Measurements from ENCODE around the gene GET3. TPM values are rescaled to one million over a fixed set of nuclear protein-coding genes. Genes with fewer than 3 reads are reported as not detected.
A peak's percentile ranks its signal among the peaks of the same experiment; 100 is the strongest.

The GET3 gene
- total RNA-seq, 1 donor from 2014 or later = 43.6 TPM

- Histone ChIP-seq H3K36me3 (no peaks in the 10 kb centered on the region), H3K4me3 (peak overlapping the region; percentile 68 to 70), H3K27me3 (no peaks in the 10 kb centered on the region), H3K4me1 (peaks cover 30 to 51% of the 10 kb centered on the region in 2 donors), H3K9me3 (no peaks in the 10 kb centered on the region), H3K27ac (peak overlapping the region; percentile 93 to 96)
- TF ChIP-seq, protein P1, sequence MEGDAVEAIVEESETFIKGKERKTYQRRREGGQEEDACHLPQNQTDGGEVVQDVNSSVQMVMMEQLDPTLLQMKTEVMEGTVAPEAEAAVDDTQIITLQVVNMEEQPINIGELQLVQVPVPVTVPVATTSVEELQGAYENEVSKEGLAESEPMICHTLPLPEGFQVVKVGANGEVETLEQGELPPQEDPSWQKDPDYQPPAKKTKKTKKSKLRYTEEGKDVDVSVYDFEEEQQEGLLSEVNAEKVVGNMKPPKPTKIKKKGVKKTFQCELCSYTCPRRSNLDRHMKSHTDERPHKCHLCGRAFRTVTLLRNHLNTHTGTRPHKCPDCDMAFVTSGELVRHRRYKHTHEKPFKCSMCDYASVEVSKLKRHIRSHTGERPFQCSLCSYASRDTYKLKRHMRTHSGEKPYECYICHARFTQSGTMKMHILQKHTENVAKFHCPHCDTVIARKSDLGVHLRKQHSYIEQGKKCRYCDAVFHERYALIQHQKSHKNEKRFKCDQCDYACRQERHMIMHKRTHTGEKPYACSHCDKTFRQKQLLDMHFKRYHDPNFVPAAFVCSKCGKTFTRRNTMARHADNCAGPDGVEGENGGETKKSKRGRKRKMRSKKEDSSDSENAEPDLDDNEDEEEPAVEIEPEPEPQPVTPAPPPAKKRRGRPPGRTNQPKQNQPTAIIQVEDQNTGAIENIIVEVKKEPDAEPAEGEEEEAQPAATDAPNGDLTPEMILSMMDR (IDR thresholded peaks at IDR 0.05) = no peak
- DNase-seq (ENCODE audit: low spot score in 2 of 2) = no peak
- intact Hi-C loops (cut with DNase I) = loop anchor here (1.0 to 5.0 kb wide), 3 partner anchors 12 to 1588 kb away; partner anchors contain the start of genes IER2, JUNB and STX10
Measured at GRCh38 chr19:12778905-12779161, 41.5 kb downstream of the GET3 start.

GRCh38 chr19:12779162-12779993, 42.1 kb downstream of the GET3 start:
- intact Hi-C loops (cut with DNase I) = loop anchor here (1.0 to 5.0 kb wide), 3 partner anchors 12 to 1588 kb away; partner anchors contain the start of genes IER2, JUNB and STX10
- TF ChIP-seq, protein P1 (IDR thresholded peaks at IDR 0.05) = no peak
- H3K27me3 ChIP-seq = no peaks in the 10 kb centered on the region
- H3K4me1 ChIP-seq = peaks cover 34 to 50% of the 10 kb centered on the region in 2 donors
- no peaks in the 10 kb centered on the region for H3K36me3 ChIP-seq
- H3K4me3 ChIP-seq = peak overlapping the region in 1 of 2 donors; percentile 70
- H3K27ac ChIP-seq = peak overlapping the region; percentile 93 to 96
- H3K9me3 ChIP-seq = no peaks in the 10 kb centered on the region
- peak; percentile 43 to 82 for DNase-seq (ENCODE audit: low spot score in 2 of 2)

DNA sequence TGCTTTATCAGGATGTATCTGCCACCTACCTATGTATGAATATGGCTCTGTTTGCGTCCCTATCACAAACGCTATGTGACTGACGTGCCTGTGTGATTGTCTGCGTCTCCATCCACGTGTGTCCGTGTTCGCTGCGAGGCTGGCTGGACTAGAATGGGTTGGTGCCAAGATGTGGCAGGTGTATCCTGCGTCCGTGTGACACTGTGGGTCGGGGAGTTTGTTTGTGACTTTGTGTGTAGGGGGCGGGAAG, 44.8 kb downstream of the GET3 start:
- intact Hi-C loops (cut with DNase I) = loop anchor here (10.0 kb wide), 1 partner anchor 1247 kb away; the partner anchor contains the start of gene CNN1
- H3K27me3 ChIP-seq = no peaks in the 10 kb centered on the region
- peak overlapping the region; percentile 58 to 65 for H3K4me3 ChIP-seq
- H3K36me3 ChIP-seq = no peaks in the 10 kb centered on the region
- no peak for DNase-seq (ENCODE audit: low spot score in 2 of 2)
- no peaks in the 10 kb centered on the region for H3K9me3 ChIP-seq
- TF ChIP-seq, protein P1 (IDR thresholded peaks at IDR 0.05) = no peak
- peak overlapping the region; percentile 95 to 96 for H3K27ac ChIP-seq
- H3K4me1 ChIP-seq = peaks cover 43 to 66% of the 10 kb centered on the region in 2 donors

DNA sequence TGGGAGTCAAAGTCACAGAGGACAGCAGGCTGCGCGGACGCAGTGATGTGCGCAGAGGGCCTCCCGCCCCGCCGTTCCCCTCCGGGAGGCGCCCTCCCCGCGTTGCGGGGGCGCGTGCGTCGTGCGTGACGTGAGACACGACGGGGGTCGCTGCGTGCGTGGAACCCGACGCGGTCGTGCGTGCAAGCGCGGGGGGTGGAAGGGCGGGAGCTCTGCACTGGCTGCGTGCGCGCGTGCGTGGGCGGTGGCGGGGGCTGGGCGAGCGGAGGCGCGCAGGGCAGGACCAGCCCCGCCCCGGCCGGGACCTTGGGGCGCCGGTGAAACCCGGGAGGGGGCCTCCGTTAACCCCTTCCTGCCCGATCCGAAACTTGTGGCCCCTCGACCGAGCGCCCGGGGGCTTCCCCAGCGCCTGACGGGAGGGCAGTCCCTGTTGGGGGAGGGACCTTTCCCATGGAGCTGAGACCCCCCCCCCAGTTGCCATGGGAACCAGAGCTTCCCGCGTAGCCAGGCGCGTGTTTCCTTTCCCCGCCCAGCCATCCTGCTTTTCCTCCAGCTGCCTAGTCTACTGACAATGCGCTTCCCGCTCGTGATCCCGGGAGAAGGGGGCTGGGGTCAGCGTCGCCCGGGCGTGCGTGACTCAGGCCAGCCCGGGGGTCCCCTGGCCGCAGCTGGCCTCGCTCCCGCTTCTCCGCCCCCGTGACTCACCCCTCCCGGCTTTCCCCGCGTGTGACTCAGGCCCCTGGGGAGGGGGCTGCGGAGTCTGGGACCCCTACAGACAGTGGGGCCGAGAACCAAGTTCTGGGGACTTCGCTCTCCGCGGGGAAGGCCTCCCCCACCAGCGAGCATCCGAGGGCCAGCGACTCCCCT, 45.4 kb downstream of the GET3 start:
- no peaks in the 10 kb centered on the region for H3K27me3 ChIP-seq
- intact Hi-C loops (cut with DNase I) = loop anchor here (10.0 kb wide), 1 partner anchor 1248 kb away; the partner anchor contains the start of gene CNN1
- TF ChIP-seq, protein P1 (IDR thresholded peaks at IDR 0.05) = peak in 1 of 3 experiments; percentile 15
- peaks cover 49 to 68% of the 10 kb centered on the region in 2 donors for H3K4me1 ChIP-seq
- no peaks in the 10 kb centered on the region for H3K9me3 ChIP-seq
- peak overlapping the region; percentile 58 to 65 for H3K4me3 ChIP-seq
- peak overlapping the region; percentile 95 to 96 for H3K27ac ChIP-seq
- no peaks in the 10 kb centered on the region for H3K36me3 ChIP-seq
- DNase-seq (ENCODE audit: low spot score in 2 of 2) = peak; percentile 83 to 93

- Histone ChIP-seq H3K27ac (peak overlapping the region; percentile 95 to 96), H3K36me3 (no peaks in the 10 kb centered on the region), H3K27me3 (no peaks in the 10 kb centered on the region), H3K4me3 (peak overlapping the region; percentile 58 to 65), H3K4me1 (peaks cover 52 to 75% of the 10 kb centered on the region in 2 donors), H3K9me3 (no peaks in the 10 kb centered on the region)
- TF ChIP-seq, protein P1 (IDR thresholded peaks at IDR 0.05) = no peak
- intact Hi-C loops (cut with DNase I) = loop anchor here (10.0 kb wide), 1 partner anchor 1249 kb away; the partner anchor contains the start of gene CNN1
- DNase-seq (ENCODE audit: low spot score in 2 of 2) = peak in 1 of 2 donors; percentile 62
Measured at GRCh38 chr19:12783291-12783848, 46.1 kb downstream of the GET3 start.

Measured in ascending aorta (tissue), 2 donors.